ENCODE measurements around the gene RAB40C. TPM values are rescaled to one million over a fixed set of nuclear protein-coding genes. Genes with fewer than 3 reads are reported as not detected.

RAB40C gene
- total RNA-seq, 1 donor from 2014 or later: 6.0 TPM

DNA sequence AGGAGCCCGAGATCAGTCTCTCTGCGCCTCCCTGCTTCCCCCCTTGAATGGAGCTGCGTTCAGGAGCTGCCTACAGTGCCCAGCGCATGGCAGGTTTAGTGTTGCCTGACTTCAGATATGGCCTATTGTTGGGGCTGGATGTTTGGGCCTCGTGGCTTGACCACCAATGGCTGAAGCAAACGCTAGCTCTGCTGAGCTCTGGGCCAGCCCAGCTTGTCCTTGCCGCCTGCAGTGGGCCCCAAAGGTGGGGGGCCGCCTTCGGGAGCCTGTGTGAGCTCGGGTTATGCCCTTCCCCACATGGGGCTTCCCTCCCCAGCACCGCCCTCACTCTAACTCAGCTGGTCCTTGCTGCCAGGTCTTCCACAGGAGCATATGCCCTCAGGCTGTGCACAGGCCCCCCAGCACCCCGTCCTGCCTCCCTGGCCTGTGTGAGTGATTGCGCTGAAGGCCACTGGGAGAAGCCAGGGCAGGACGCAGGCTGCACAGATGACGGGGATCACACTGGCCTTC, 48.2 kb downstream of the RAB40C start:
- Histone ChIP-seq H3K36me3 (no peaks in the 10 kb centered on the region), H3K4me1 (peaks cover 17% of the 10 kb centered on the region), H3K27me3 (peaks cover 21% of the 10 kb centered on the region), H2AFZ (replicated peaks) (no peak overlapping the region), H3K4me2 (peak overlapping the region; percentile 76), H3K4me3 (no peak overlapping the region), H3K9me3 (ENCODE audit: low read depth) (no peaks in the 10 kb centered on the region), H3K79me2 (ENCODE audit: low read depth) (peaks cover 12% of the 10 kb centered on the region), H3K27ac (no peak overlapping the region), H3K9ac (no peak overlapping the region), H3F3A (ENCODE audit: low read depth) (peaks cover 35% of the 10 kb centered on the region), H4K20me1 (ENCODE audit: low read depth) (peaks cover 23% of the 10 kb centered on the region)
- peaks cover 27% of the 10 kb centered on the region for H3K4me1 Mint-ChIP-seq
- peaks cover 3% of the 10 kb centered on the region for H3K9me3 Mint-ChIP-seq
- H3K27ac Mint-ChIP-seq: no peak overlapping the region
- H3K4me3 Mint-ChIP-seq: peak overlapping the region; percentile 73
- DNase-seq (ENCODE audit: low spot score): no peak
- no peak for TF ChIP-seq EZH2 (IDR thresholded peaks at IDR 0.05)
- no peak for TF ChIP-seq EZH2phosphoT487 (IDR thresholded peaks at IDR 0.05)
- TF ChIP-seq, protein P1, sequence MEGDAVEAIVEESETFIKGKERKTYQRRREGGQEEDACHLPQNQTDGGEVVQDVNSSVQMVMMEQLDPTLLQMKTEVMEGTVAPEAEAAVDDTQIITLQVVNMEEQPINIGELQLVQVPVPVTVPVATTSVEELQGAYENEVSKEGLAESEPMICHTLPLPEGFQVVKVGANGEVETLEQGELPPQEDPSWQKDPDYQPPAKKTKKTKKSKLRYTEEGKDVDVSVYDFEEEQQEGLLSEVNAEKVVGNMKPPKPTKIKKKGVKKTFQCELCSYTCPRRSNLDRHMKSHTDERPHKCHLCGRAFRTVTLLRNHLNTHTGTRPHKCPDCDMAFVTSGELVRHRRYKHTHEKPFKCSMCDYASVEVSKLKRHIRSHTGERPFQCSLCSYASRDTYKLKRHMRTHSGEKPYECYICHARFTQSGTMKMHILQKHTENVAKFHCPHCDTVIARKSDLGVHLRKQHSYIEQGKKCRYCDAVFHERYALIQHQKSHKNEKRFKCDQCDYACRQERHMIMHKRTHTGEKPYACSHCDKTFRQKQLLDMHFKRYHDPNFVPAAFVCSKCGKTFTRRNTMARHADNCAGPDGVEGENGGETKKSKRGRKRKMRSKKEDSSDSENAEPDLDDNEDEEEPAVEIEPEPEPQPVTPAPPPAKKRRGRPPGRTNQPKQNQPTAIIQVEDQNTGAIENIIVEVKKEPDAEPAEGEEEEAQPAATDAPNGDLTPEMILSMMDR (IDR thresholded peaks at IDR 0.05): no peak
- peaks cover 3% of the 10 kb centered on the region for H3K36me3 Mint-ChIP-seq
- H3K27me3 Mint-ChIP-seq (ENCODE audit: insufficient read depth, low read depth): peaks cover 13% of the 10 kb centered on the region

DNA sequence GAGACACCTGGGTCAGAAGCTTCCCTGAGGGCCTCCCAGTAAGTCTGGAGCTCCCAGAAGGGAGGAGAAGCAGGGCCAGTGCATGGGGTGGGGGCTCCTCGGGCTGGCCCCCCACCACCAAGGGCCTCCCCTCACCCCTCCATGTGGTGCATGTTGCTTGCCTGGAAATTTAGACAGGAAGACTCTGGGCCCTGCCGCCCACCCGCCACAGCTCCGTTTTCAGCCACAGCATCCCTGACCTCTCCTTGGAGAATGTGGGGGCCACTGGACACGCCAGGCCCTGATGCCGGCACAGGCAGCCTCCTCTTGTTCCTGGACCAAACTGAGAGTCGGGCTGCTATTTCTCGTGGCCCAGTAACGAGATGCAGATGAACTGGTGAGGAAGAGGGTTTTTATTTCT, 49.0 kb downstream of the RAB40C start:
- H3F3A ChIP-seq (ENCODE audit: low read depth): peaks cover 35% of the 10 kb centered on the region
- no peak for TF ChIP-seq EZH2phosphoT487 (IDR thresholded peaks at IDR 0.05)
- TF ChIP-seq, protein P1 (IDR thresholded peaks at IDR 0.05): no peak
- no peak for TF ChIP-seq EZH2 (IDR thresholded peaks at IDR 0.05)
- peaks cover 17% of the 10 kb centered on the region for H3K4me1 ChIP-seq
- peaks cover 3% of the 10 kb centered on the region for H3K36me3 Mint-ChIP-seq
- no peak overlapping the region for H3K9ac ChIP-seq
- H4K20me1 ChIP-seq (ENCODE audit: low read depth): peaks cover 25% of the 10 kb centered on the region
- peak overlapping the region; percentile 87 for H3K27ac Mint-ChIP-seq
- H3K4me3 Mint-ChIP-seq: peak overlapping the region; percentile 70
- H3K27me3 ChIP-seq: peaks cover 29% of the 10 kb centered on the region
- H3K9me3 Mint-ChIP-seq: peaks cover 3% of the 10 kb centered on the region
- H3K4me1 Mint-ChIP-seq: peaks cover 27% of the 10 kb centered on the region
- no peaks in the 10 kb centered on the region for H3K9me3 ChIP-seq (ENCODE audit: low read depth)
- H3K4me3 ChIP-seq: no peak overlapping the region
- peaks cover 12% of the 10 kb centered on the region for H3K79me2 ChIP-seq (ENCODE audit: low read depth)
- no peak overlapping the region for H3K4me2 ChIP-seq
- DNase-seq (ENCODE audit: low spot score): no peak
- H3K36me3 ChIP-seq: no peaks in the 10 kb centered on the region
- H3K27me3 Mint-ChIP-seq (ENCODE audit: insufficient read depth, low read depth): peaks cover 13% of the 10 kb centered on the region
- H3K27ac ChIP-seq: no peak overlapping the region
- no peak overlapping the region for H2AFZ ChIP-seq (replicated peaks)

DNA sequence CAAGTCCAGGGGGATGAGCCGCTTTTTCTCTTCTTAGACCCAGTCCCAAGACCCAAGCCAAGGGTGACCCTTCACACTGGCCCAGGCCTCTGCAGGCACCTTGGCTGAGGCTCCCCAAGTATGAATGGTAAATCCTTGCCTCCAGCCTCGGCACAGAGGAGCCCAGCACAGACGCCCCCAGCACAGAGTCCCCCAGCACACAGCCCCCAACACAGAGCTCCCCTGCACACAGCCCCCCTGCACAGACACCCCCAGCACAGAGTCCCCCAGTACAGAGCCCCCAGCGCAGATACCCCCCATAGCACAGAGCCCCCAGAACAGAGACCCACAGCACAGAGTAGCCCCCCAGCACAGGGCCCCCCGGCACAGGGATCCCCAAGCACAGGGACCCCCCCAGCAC, 50.7 kb downstream of the RAB40C start:
- peak overlapping the region; percentile 79 for H3K4me3 Mint-ChIP-seq
- Histone ChIP-seq H3K9ac (no peak overlapping the region), H3K4me3 (no peak overlapping the region)

More for the DNA sequence above, 50.7 kb downstream of the RAB40C start:
- H3K27ac Mint-ChIP-seq: no peak overlapping the region
- Histone ChIP-seq H3K4me2 (no peak overlapping the region), H2AFZ (replicated peaks) (no peak overlapping the region), H3K27me3 (peaks cover 34% of the 10 kb centered on the region), H3K4me1 (peaks cover 17% of the 10 kb centered on the region), H3K36me3 (no peaks in the 10 kb centered on the region), H3F3A (ENCODE audit: low read depth) (peaks cover 35% of the 10 kb centered on the region), H3K9me3 (ENCODE audit: low read depth) (no peaks in the 10 kb centered on the region), H3K27ac (no peak overlapping the region), H4K20me1 (ENCODE audit: low read depth) (peaks cover 9% of the 10 kb centered on the region), H3K79me2 (ENCODE audit: low read depth) (peaks cover 3% of the 10 kb centered on the region)
- H3K27me3 Mint-ChIP-seq (ENCODE audit: insufficient read depth, low read depth): peaks cover 13% of the 10 kb centered on the region
- TF ChIP-seq, protein P1 (IDR thresholded peaks at IDR 0.05): no peak
- TF ChIP-seq EZH2 (IDR thresholded peaks at IDR 0.05): no peak
- no peak for TF ChIP-seq EZH2phosphoT487 (IDR thresholded peaks at IDR 0.05)
- DNase-seq (ENCODE audit: low spot score): no peak
- peaks cover 3% of the 10 kb centered on the region for H3K9me3 Mint-ChIP-seq
- peaks cover 30% of the 10 kb centered on the region for H3K4me1 Mint-ChIP-seq
- H3K36me3 Mint-ChIP-seq: peaks cover 3% of the 10 kb centered on the region

All from neural progenitor cell (in vitro differentiated cells).